CD14-positive monocyte (primary cell): Measurements from ENCODE around the gene MYOZ3. TPM values are rescaled to one million over a fixed set of nuclear protein-coding genes. Genes with fewer than 3 reads are reported as not detected.
A peak's percentile ranks its signal among the peaks of the same experiment; 100 is the strongest.

Experiments used
- DNase-seq, 3 donors: peaks; one replicate each; pipeline ENCODE4 v3.0.0-alpha.2; 2011 to 2022
- H2AFZ ChIP-seq: 2 replicates; pipeline ENCODE4 v1.6.0; 2012; ENCODE audit warnings: mild to moderate bottlenecking, low read depth, low read length, inconsistent platforms; ENCODE audit not compliant: insufficient read depth, poor library complexity, severe bottlenecking
- H3K27ac ChIP-seq, 2 donors: 1 replicate in 1 of 2; 2 replicates in 1 of 2; pipeline ENCODE4 v1.5.1; 2012 to 2013; ENCODE audit warnings: low read length in 2 of 2, control low read depth in 1 of 2, inconsistent platforms in 1 of 2, low read depth in 1 of 2, mild to moderate bottlenecking in 1 of 2
- H3K27me3 ChIP-seq, 2 donors: one replicate each; pipeline versions ENCODE4 v1.6.0 to v1.6.1; 2011 to 2013; ENCODE audit warnings: low read length in 2 of 2; ENCODE audit not compliant: control insufficient read depth in 2 of 2, insufficient read depth in 2 of 2
- H3K36me3 ChIP-seq, 2 donors: replicated peaks in 1 of 2; 1 replicate in 1 of 2; 2 replicates in 1 of 2; pipeline versions ENCODE4 v1.5.1 to v1.6.1; 2012 to 2013; ENCODE audit warnings: low read length in 2 of 2, control low read depth in 1 of 2, inconsistent platforms in 1 of 2, mild to moderate bottlenecking in 1 of 2; ENCODE audit not compliant: insufficient read depth in 2 of 2, control insufficient read depth in 1 of 2
- H3K4me1 ChIP-seq, 2 donors: 1 replicate in 1 of 2; 2 replicates in 1 of 2; pipeline versions ENCODE4 v1.5.1 to v1.6.1; 2012 to 2013; ENCODE audit warnings: low read length in 2 of 2, control low read depth in 1 of 2, inconsistent platforms in 1 of 2, mild to moderate bottlenecking in 1 of 2, moderate library complexity in 1 of 2; ENCODE audit not compliant: insufficient read depth in 2 of 2, control insufficient read depth in 1 of 2
- H3K4me2 ChIP-seq: replicated peaks from 2 replicates; pipeline ENCODE3; 2012; ENCODE audit warnings: low read length, moderate library complexity, mild to moderate bottlenecking; ENCODE audit not compliant: poor library complexity, severe bottlenecking; ENCODE audit errors: extremely low read depth
- H3K4me3 ChIP-seq, 3 experiments: fragments of 200-600 bp in 1 of 3; sonication (generic) in 1 of 3; replicated peaks in 1 of 3; 1 replicate in 2 of 3; 2 replicates in 1 of 3; pipeline ENCODE4 v1.5.1; 2011 to 2013; ENCODE audit warnings: low read length in 3 of 3, mild to moderate bottlenecking in 3 of 3, control low read depth in 2 of 3, low read depth in 2 of 3, inconsistent platforms in 1 of 3, moderate library complexity in 1 of 3
- H3K79me2 ChIP-seq: 2 replicates; pipeline ENCODE4 v1.6.0; 2012; ENCODE audit warnings: mild to moderate bottlenecking, control low read depth, inconsistent platforms, low read length, moderate library complexity; ENCODE audit not compliant: insufficient read depth
- H3K9ac ChIP-seq: 2 replicates; pipeline ENCODE4 v1.6.0; 2017; ENCODE audit warnings: low read length, mild to moderate bottlenecking; ENCODE audit not compliant: insufficient read depth, poor library complexity, severe bottlenecking
- H3K9me3 ChIP-seq, 2 donors: replicated peaks in 1 of 2; 1 replicate in 1 of 2; 2 replicates in 1 of 2; pipeline versions ENCODE4 v1.5.1 to v1.6.1; 2012 to 2013; ENCODE audit warnings: low read length in 2 of 2, control low read depth in 1 of 2; ENCODE audit not compliant: control insufficient read depth in 1 of 2, insufficient read depth in 1 of 2
- H4K20me1 ChIP-seq: 2 replicates; pipeline ENCODE4 v1.6.0; 2012; ENCODE audit warnings: mild to moderate bottlenecking, low read length, control low read depth, moderate library complexity; ENCODE audit not compliant: insufficient read depth
- H3K27ac Mint-ChIP-seq, 7 donors: one replicate each; pipeline ENCODE4 v1.8.0; 2020; ENCODE audit warnings: mild to moderate bottlenecking in 7 of 7, mixed read lengths in 7 of 7, moderate library complexity in 6 of 7, inconsistent platforms in 2 of 7
- H3K27me3 Mint-ChIP-seq, 3 donors: one replicate each; pipeline ENCODE4 v1.8.0; 2021 to 2022; ENCODE audit warnings: low read depth in 3 of 3, mild to moderate bottlenecking in 3 of 3, mixed read lengths in 3 of 3, moderate library complexity in 3 of 3, inconsistent platforms in 1 of 3
- H3K36me3 Mint-ChIP-seq, 2 donors: one replicate each; pipeline ENCODE4 v1.8.0; 2020; ENCODE audit warnings: mixed read lengths in 2 of 2, inconsistent platforms in 1 of 2, mild to moderate bottlenecking in 1 of 2
- H3K4me1 Mint-ChIP-seq: one replicate; pipeline ENCODE4 v1.8.0; 2020; ENCODE audit warnings: mild to moderate bottlenecking, mixed read lengths
- H3K4me3 Mint-ChIP-seq, 2 donors: one replicate each; pipeline ENCODE4 v1.8.0; 2020; ENCODE audit warnings: mild to moderate bottlenecking in 2 of 2, mixed read lengths in 2 of 2, moderate library complexity in 1 of 2
- H3K9me3 Mint-ChIP-seq, 7 donors: one replicate each; pipeline ENCODE4 v1.8.0; 2020 to 2022; ENCODE audit warnings: mixed read lengths in 7 of 7, mild to moderate bottlenecking in 6 of 7, moderate library complexity in 6 of 7, inconsistent platforms in 2 of 7
- WGBS: methylation state at CpG from one replicate; pipeline ENCODE4 v1.1.5; 2013; ENCODE audit warnings: missing lambda C conversion rate; ENCODE audit not compliant: insufficient coverage; 5-methylcytosine and 5-hydroxymethylcytosine counted together
- intact Hi-C, 2 donors: fragments of 100-400 bp; cut with micrococcal nuclease; formaldehyde crosslinking; loops; one replicate each; pipeline versions ENCODE4 v1.15.0 to v1.15.1; 2023
- polyA plus RNA-seq, 3 donors: library from polyadenylated mRNA; depleted of rRNA in 1 of 3; unstranded in 2 of 3; stranded (reverse) in 1 of 3; fragments of 300-500 nt in 2 of 3; fragments of >200 nt in 1 of 3; fragmentation: Illumina TruSeq in 2 of 3; gene quantifications; 1 replicate in 2 of 3; 2 replicates in 1 of 3; pipeline ENCODE4 v1.2.3, GENCODE V29; 2012 to 2021
- TF ChIP-seq, protein P1 (sequence below): fragments of 200-600 bp; IDR thresholded peaks from one replicate; pipeline ENCODE4 v1.8.0; 2022; ENCODE audit warnings: antibody characterized with exemption, mild to moderate bottlenecking

MYOZ3 gene
- polyA plus RNA-seq, 3 donors = not detected

DNA sequence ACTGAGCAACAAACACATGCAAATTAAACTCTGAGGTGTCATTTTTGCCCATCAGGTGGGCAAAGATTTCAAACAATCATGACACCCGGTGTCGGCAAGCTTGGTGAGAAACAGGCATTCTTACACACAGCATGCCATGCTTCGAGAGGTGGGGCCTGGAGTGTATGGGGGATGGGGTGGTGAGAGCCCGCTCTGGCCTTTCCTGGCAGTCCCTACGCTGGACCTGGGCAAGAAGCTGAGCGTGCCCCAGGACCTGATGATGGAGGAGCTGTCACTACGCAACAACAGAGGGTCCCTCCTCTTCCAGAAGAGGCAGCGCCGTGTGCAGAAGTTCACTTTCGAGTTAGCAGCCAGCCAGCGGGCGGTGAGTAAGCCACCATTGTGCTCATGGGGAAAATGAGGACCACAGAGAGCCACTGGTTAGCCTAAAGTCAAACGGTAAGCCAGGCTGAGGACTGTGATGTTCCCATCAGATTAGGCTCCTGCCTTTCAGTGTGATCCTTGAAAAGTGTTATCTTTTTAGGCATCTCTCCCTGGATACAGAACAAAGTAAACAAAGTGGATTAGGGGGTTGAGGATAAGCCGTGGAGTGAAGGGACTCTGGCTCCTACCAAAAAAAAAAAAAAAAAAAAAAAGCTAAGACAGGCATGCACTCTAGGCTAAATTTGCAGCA, 9.4 kb downstream of the MYOZ3 start:
- Histone ChIP-seq H2AFZ (no peak overlapping the region), H3K79me2 (no peaks in the 10 kb centered on the region), H4K20me1 (no peaks in the 10 kb centered on the region), H3K36me3 (no peaks in the 10 kb centered on the region), H3K4me1 (peaks cover 30 to 35% of the 10 kb centered on the region in 2 donors), H3K27me3 (peaks cover 7 to 16% of the 10 kb centered on the region in 2 donors), H3K27ac (no peak overlapping the region), H3K9me3 (no peaks in the 10 kb centered on the region), H3K4me2 (no peak overlapping the region), H3K9ac (no peak overlapping the region), H3K4me3 (no peak overlapping the region)
- Mint-ChIP-seq H3K36me3 (peaks cover 0 to 6% of the 10 kb centered on the region in 2 donors), H3K9me3 (peaks cover 0 to 3% (median 0%) of the 10 kb centered on the region in 7 donors), H3K27me3 (peaks cover 14 to 22% (median 17%) of the 10 kb centered on the region in 3 donors), H3K4me1 (peaks cover 39% of the 10 kb centered on the region), H3K27ac (no peak overlapping the region), H3K4me3 (peak overlapping the region in 1 of 2 donors; percentile 69)
- 95% methylated on average over 9 of the region's 14 CpGs for WGBS
- intact Hi-C loops = no loop called here
- no peak for DNase-seq
- TF ChIP-seq, protein P1, sequence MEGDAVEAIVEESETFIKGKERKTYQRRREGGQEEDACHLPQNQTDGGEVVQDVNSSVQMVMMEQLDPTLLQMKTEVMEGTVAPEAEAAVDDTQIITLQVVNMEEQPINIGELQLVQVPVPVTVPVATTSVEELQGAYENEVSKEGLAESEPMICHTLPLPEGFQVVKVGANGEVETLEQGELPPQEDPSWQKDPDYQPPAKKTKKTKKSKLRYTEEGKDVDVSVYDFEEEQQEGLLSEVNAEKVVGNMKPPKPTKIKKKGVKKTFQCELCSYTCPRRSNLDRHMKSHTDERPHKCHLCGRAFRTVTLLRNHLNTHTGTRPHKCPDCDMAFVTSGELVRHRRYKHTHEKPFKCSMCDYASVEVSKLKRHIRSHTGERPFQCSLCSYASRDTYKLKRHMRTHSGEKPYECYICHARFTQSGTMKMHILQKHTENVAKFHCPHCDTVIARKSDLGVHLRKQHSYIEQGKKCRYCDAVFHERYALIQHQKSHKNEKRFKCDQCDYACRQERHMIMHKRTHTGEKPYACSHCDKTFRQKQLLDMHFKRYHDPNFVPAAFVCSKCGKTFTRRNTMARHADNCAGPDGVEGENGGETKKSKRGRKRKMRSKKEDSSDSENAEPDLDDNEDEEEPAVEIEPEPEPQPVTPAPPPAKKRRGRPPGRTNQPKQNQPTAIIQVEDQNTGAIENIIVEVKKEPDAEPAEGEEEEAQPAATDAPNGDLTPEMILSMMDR = no peak

DNA sequence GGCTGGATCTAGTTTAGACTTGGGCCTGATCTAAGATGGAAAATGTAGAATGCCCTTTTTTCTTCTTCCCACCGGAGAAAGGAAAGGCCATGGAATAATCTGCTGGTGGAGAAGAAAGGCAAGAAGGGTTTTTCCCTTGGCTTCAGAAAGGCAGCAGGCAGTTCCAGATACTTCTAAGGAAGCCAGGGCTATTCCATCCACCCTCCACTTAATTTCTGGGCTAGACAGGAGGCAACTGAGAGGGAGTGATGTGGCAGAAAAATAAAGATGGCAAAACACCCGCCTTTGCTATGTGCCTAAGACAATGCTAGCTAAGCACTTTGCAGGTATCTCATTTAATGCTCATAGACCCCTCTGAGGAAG, 9.9 kb downstream of the MYOZ3 start:
- H4K20me1 ChIP-seq = no peaks in the 10 kb centered on the region
- WGBS = no CpG with 5 or more reads among the region's 2 CpGs
- intact Hi-C loops = no loop called here
- peaks cover 0 to 6% of the 10 kb centered on the region in 2 donors for H3K36me3 Mint-ChIP-seq
- peaks cover 33 to 36% of the 10 kb centered on the region in 2 donors for H3K4me1 ChIP-seq
- H3K36me3 ChIP-seq = no peaks in the 10 kb centered on the region
- no peak for DNase-seq
- H3K27ac ChIP-seq = no peak overlapping the region
- H2AFZ ChIP-seq = no peak overlapping the region
- H3K9me3 ChIP-seq = no peaks in the 10 kb centered on the region
- H3K4me2 ChIP-seq = peak overlapping the region; percentile 88
- TF ChIP-seq, protein P1 = no peak
- peaks cover 0 to 3% (median 0%) of the 10 kb centered on the region in 7 donors for H3K9me3 Mint-ChIP-seq
- no peaks in the 10 kb centered on the region for H3K79me2 ChIP-seq
- H3K4me1 Mint-ChIP-seq = peaks cover 43% of the 10 kb centered on the region
- peaks cover 14 to 22% (median 17%) of the 10 kb centered on the region in 3 donors for H3K27me3 Mint-ChIP-seq
- H3K9ac ChIP-seq = no peak overlapping the region
- H3K4me3 ChIP-seq = no peak overlapping the region
- H3K4me3 Mint-ChIP-seq = peak overlapping the region in 1 of 2 donors; percentile 35
- H3K27ac Mint-ChIP-seq = peak overlapping the region in 1 of 7 donors; percentile 69
- H3K27me3 ChIP-seq = peaks cover 7 to 16% of the 10 kb centered on the region in 2 donors
